ENCODE data around the gene KCNQ5.

Gene KCNQ5

GRCh38 chr6:72954716-72955115, 332.9 kb downstream of the KCNQ5 start:
- no peak overlapping the region for H3K4me2 ChIP-seq
- no peaks in the 10 kb centered on the region for H3K27me3 ChIP-seq
- H3K36me3 ChIP-seq, result 0 out of 2 replicates have a peak, but pooled peaks cover 7% of the 10 kb centered on the region
- TF ChIP-seq Cebpa-rat (IDR thresholded peaks at IDR 0.05), result no peak
- no peak overlapping the region for H3K4me3 ChIP-seq
- no peak overlapping the region for H3K9ac ChIP-seq
- no peak overlapping the region for H3K27ac ChIP-seq
- 0 out of 2 replicates have a peak, but pooled peaks cover 20% of the 10 kb centered on the region for H4K20me1 ChIP-seq
- no peaks in the 10 kb centered on the region for H3K4me1 ChIP-seq
- no peaks in the 10 kb centered on the region for H3K9me3 ChIP-seq

- TF ChIP-seq Cebpa-rat (IDR thresholded peaks at IDR 0.05), result no peak
These were observed 333.8 kb downstream of the KCNQ5 start for GRCh38 chr6:72955666-72956065.

GRCh38 chr6:72956272-72956671, 334.4 kb downstream of the KCNQ5 start:
- Histone ChIP-seq H3K4me3 (no peak overlapping the region), H3K4me2 (no peak overlapping the region), H3K36me3 (0 out of 2 replicates have a peak, but pooled peaks cover 14% of the 10 kb centered on the region), H3K9ac (no peak overlapping the region), H4K20me1 (0 out of 2 replicates have a peak, but pooled peaks cover 20% of the 10 kb centered on the region), H3K27me3 (no peaks in the 10 kb centered on the region), H3K4me1 (no peaks in the 10 kb centered on the region), H3K27ac (no peak overlapping the region), H3K9me3 (0 out of 2 replicates have a peak, but pooled peaks cover 4% of the 10 kb centered on the region)
- TF ChIP-seq Cebpa-rat (IDR thresholded peaks at IDR 0.05), result no peak

More at GRCh38 chr6:72955666-72956065, 333.8 kb downstream of the KCNQ5 start:
- Histone ChIP-seq H3K36me3 (0 out of 2 replicates have a peak, but pooled peaks cover 8% of the 10 kb centered on the region), H3K4me2 (no peak overlapping the region), H3K9me3 (0 out of 2 replicates have a peak, but pooled peaks cover 1% of the 10 kb centered on the region), H3K4me3 (no peak overlapping the region), H3K27me3 (no peaks in the 10 kb centered on the region), H3K27ac (no peak overlapping the region), H4K20me1 (0 out of 2 replicates have a peak, but pooled peaks cover 20% of the 10 kb centered on the region), H3K9ac (no peak overlapping the region), H3K4me1 (no peaks in the 10 kb centered on the region)

DNA sequence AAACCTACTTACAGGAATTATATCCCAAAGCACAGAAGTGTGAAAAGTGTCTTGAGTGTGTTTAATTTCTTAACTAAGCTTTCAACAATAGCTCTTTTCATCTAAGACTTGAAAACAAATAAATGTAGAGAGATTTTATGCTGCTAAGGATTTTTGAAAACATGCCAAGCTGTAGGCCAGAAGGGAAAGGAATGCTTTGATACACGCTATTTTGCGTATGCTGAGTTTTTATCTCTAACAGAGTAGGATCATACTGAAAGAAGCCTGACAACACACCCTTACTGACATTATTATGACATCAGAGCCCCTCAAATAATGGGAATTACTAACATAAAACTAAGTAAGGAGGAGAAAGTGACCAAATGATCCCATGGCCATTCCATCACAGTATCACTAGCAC, 338.0 kb downstream of the KCNQ5 start:
- Histone ChIP-seq H3K27ac (no peak overlapping the region), H4K20me1 (0 out of 2 replicates have a peak, but pooled peaks cover 9% of the 10 kb centered on the region), H3K4me1 (no peaks in the 10 kb centered on the region), H3K27me3 (no peaks in the 10 kb centered on the region), H3K36me3 (0 out of 2 replicates have a peak, but pooled peaks cover 14% of the 10 kb centered on the region), H3K9me3 (0 out of 2 replicates have a peak, but pooled peaks cover 4% of the 10 kb centered on the region), H3K4me3 (no peak overlapping the region), H3K4me2 (no peak overlapping the region), H3K9ac (no peak overlapping the region)
- no peak for TF ChIP-seq Cebpa-rat (IDR thresholded peaks at IDR 0.05)

DNA sequence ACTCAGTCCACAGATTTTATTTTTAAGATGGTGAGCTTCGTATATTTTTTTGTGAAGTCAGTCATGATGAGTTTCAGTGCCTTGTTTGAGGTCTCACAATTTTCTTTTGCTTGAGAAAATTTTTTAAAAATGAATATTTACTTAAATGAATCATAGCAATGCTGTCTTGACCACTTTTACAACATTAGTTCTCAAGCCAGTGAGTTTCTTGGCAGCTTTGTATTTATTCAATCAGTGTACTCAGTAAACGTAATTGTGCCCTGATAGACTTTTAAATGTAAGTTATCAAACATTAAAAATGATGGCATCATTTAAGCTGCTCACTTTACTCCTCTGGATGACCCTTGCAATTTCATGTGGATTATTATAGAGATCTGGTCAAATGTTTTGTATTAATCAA, 342.1 kb downstream of the KCNQ5 start:
- no peak for TF ChIP-seq Cebpa-rat (IDR thresholded peaks at IDR 0.05)
- Histone ChIP-seq H3K4me3 (no peak overlapping the region), H3K36me3 (peaks cover 10% of the 10 kb centered on the region; the same call in 1 of the 2 replicates), H3K9me3 (0 out of 2 replicates have a peak, but pooled peaks cover 4% of the 10 kb centered on the region), H3K4me1 (no peaks in the 10 kb centered on the region), H3K9ac (no peak overlapping the region), H3K4me2 (no peak overlapping the region), H3K27me3 (no peaks in the 10 kb centered on the region), H4K20me1 (no peaks in the 10 kb centered on the region), H3K27ac (no peak overlapping the region)

DNA sequence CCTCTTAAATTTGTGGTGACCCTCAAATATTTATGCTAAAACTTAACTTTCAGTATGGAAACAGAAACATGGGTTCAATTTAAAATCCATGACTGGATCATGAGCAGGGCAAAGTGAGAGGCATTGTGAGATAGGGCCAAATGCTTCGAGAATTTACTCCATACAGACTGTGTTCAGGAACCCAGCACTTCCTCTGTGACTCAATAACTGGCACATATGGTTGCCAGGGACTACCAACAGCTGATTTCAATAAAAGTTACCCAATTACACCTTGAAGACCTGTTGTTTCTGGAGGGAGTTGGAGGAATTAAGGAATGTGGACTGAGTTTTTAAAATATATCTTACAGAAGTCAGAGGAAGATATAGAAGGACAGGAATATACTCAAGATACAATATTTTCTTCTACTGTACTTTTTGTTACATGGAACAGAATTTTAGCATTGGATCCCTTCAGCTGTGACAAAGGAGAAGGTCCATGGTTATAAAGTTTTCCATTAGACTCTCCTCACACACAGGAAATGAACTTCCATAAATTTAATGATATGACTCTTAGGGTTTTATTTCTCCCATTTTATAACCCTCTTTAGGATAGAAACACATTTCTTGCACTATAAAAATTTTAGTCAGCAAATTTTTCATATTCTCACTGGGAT, 344.9 kb downstream of the KCNQ5 start:
- Histone ChIP-seq H3K4me3 (no peak overlapping the region), H3K9me3 (peaks cover 12% of the 10 kb centered on the region), H3K9ac (no peak overlapping the region), H3K36me3 (peaks cover 5% of the 10 kb centered on the region), H4K20me1 (no peaks in the 10 kb centered on the region), H3K27ac (no peak overlapping the region), H3K27me3 (no peaks in the 10 kb centered on the region), H3K4me2 (no peak overlapping the region), H3K4me1 (no peaks in the 10 kb centered on the region)
- no peak for TF ChIP-seq Cebpa-rat (IDR thresholded peaks at IDR 0.05)

DNA sequence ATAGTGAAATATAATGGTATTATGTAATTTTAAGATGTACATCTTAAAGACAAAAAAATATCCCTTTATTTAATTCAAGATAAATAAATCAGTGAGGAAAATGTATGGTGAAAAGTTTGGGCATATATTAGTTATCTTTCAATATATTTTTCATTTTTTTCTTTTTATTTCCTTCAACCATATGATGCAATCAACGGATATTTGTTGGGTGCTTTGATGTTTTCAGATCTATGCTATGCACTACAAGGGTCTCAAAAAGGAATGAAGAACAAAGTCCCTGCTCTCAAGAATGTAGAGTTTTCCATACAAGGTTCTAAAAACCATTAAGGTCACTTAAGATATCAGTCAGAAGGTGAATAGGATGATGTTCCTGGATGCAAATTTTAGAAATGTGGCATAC, 345.5 kb downstream of the KCNQ5 start:
- Histone ChIP-seq H3K4me1 (no peaks in the 10 kb centered on the region), H3K27me3 (no peaks in the 10 kb centered on the region), H3K4me3 (no peak overlapping the region), H4K20me1 (no peaks in the 10 kb centered on the region), H3K36me3 (peaks cover 5% of the 10 kb centered on the region), H3K9me3 (peaks cover 12% of the 10 kb centered on the region), H3K27ac (no peak overlapping the region), H3K4me2 (no peak overlapping the region), H3K9ac (no peak overlapping the region)
- TF ChIP-seq Cebpa-rat (IDR thresholded peaks at IDR 0.05), result no peak

DNA sequence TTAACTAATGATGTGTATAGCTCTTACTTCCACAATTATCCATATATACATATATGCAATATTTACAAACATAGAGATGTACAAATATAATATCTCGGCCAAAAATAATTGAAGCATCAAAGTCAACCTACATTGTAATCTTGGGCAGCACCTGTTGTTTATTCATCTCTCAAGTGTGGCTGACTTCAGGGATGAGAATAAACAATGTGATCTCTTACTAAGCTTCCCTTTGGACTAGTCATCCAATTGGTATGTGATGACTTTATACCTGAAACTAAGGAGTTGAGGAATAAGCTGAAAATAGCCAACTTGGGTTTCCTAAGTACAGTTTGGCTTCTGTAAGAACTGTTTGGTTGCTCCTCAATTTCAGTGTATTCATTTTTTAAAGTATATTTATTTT, 346.8 kb downstream of the KCNQ5 start:
- no peak overlapping the region for H3K27ac ChIP-seq
- no peak overlapping the region for H3K4me3 ChIP-seq

DNA sequence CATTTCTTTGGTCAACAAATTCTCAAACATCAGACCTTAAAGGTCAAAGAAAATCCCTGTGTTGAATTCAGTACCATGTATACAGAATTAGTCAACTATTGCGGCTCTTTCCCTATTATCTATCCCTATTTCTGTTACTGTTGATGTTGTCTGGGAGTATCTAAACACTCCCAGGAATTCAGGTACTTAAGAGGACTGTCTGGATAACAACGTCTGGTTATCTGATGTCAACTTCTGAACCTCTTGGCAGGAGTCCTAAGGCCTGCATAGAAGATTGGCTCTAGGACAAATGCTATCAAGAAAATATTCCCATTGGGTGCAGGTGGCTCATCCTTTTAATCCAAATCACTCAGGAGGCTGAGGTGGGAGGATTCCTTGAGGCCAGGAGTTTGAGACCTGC, 347.8 kb downstream of the KCNQ5 start:
- H3K9ac ChIP-seq, result no peak overlapping the region
- H3K36me3 ChIP-seq, result peaks cover 5% of the 10 kb centered on the region
- no peak overlapping the region for H3K4me3 ChIP-seq
- no peak overlapping the region for H3K4me2 ChIP-seq
- TF ChIP-seq Cebpa-rat (IDR thresholded peaks at IDR 0.05), result no peak
- peaks cover 11% of the 10 kb centered on the region for H3K4me1 ChIP-seq
- no peaks in the 10 kb centered on the region for H3K27me3 ChIP-seq
- H3K9me3 ChIP-seq, result peaks cover 12% of the 10 kb centered on the region
- no peak overlapping the region for H3K27ac ChIP-seq
- no peaks in the 10 kb centered on the region for H4K20me1 ChIP-seq

More for the DNA sequence above, 346.8 kb downstream of the KCNQ5 start:
- H3K9me3 ChIP-seq, result peaks cover 12% of the 10 kb centered on the region
- H3K4me2 ChIP-seq, result no peak overlapping the region
- no peak overlapping the region for H3K9ac ChIP-seq
- TF ChIP-seq Cebpa-rat (IDR thresholded peaks at IDR 0.05), result no peak
- 0 out of 2 replicates have a peak, but pooled peaks cover 5% of the 10 kb centered on the region for H3K4me1 ChIP-seq
- no peaks in the 10 kb centered on the region for H3K27me3 ChIP-seq
- H4K20me1 ChIP-seq, result no peaks in the 10 kb centered on the region
- peaks cover 5% of the 10 kb centered on the region for H3K36me3 ChIP-seq

- Histone ChIP-seq H3K27ac (no peak overlapping the region), H3K27me3 (no peaks in the 10 kb centered on the region), H3K4me1 (peaks cover 23% of the 10 kb centered on the region), H3K4me2 (0 out of 2 replicates have a peak overlapping the region, but pooled peaks have one; percentile 2), H3K9ac (no peak overlapping the region), H3K9me3 (peaks cover 12% of the 10 kb centered on the region), H4K20me1 (no peaks in the 10 kb centered on the region), H3K36me3 (peaks cover 9% of the 10 kb centered on the region), H3K4me3 (no peak overlapping the region)
- no peak for TF ChIP-seq Cebpa-rat (IDR thresholded peaks at IDR 0.05)
These were observed 350.7 kb downstream of the KCNQ5 start for GRCh38 chr6:72972579-72972978.
